Body of pancreas (tissue), 4 donors: ENCODE measurements around the gene GPRC6A. TPM values are rescaled to one million over a fixed set of nuclear protein-coding genes. Genes with fewer than 3 reads are reported as not detected.

Experiments used
- ATAC-seq: fragments of 150-250 bp; one replicate; pipeline ENCODE4 v1.9.1; 2016
- DNase-seq, 4 donors: peaks; one replicate each; pipeline ENCODE4 v3.0.0-alpha.2; 2019
- H3K27ac ChIP-seq, 4 donors: fragments of 200-600 bp; sonication (generic); 1 replicate in 3 of 4; 2 replicates in 1 of 4; pipeline versions ENCODE4 v1.5.1 to v1.6.1; 2016 to 2019; ENCODE audit warnings: mild to moderate bottlenecking in 1 of 4, mixed read lengths in 1 of 4, moderate library complexity in 1 of 4
- H3K27me3 ChIP-seq, 2 donors: fragments of 200-600 bp; sonication (generic); one replicate each; pipeline ENCODE4 v1.6.0; 2016; ENCODE audit warnings: mild to moderate bottlenecking in 1 of 2
- H3K36me3 ChIP-seq, 2 donors: fragments of 200-600 bp; sonication (generic); replicated peaks in 1 of 2; 2 replicates each; pipeline ENCODE4 v1.5.1; 2016; ENCODE audit warnings: low read depth in 2 of 2; ENCODE audit not compliant: insufficient read depth in 1 of 2
- H3K4me1 ChIP-seq: fragments of 200-600 bp; sonication (generic); one replicate; pipeline ENCODE4 v1.6.0; 2016
- H3K4me3 ChIP-seq, 2 donors: fragments of 200-600 bp; sonication (generic); 1 replicate in 1 of 2; 2 replicates in 1 of 2; pipeline ENCODE4 v1.5.1; 2016 to 2019
- H3K9me3 ChIP-seq, 3 donors: fragments of 200-600 bp; sonication (generic); 1 replicate in 2 of 3; 2 replicates in 1 of 3; pipeline ENCODE4 v1.5.1; 2016
- CTCF ChIP-seq, 7 experiments: fragments of 450-650 bp in 4 of 7; fragments of 200-600 bp in 3 of 7; sonication (generic) in 3 of 7; IDR thresholded peaks; one replicate each; pipeline ENCODE4 v1.5.1; 2016 to 2019; ENCODE audit warnings: antibody characterized with exemption in 7 of 7
- POLR2A ChIP-seq, 3 donors: fragments of 450-650 bp; IDR thresholded peaks; one replicate each; pipeline ENCODE4 v1.6.1; 2016; ENCODE audit warnings: antibody characterized with exemption in 3 of 3, mild to moderate bottlenecking in 2 of 3
- WGBS, 2 donors: methylation state at CpG; one replicate each; pipeline ENCODE4 v1.1.5; 2017; 5-methylcytosine and 5-hydroxymethylcytosine counted together
- intact Hi-C: fragments of 100-400 bp; cut with DNase I; formaldehyde crosslinking; loops from one replicate; pipeline ENCODE4 v1.15.1; 2023
- total RNA-seq, 2 donors: library from RNA; depleted of rRNA; stranded (reverse); fragments of >200 nt; gene quantifications; one replicate each; pipeline ENCODE4 v1.1.0, GENCODE V29; 2016

Gene GPRC6A
- total RNA-seq, 2 donors from 2014 or later = not detected

- Histone ChIP-seq H3K36me3 (no peaks in the 10 kb centered on the region), H3K4me3 (no peak overlapping the region), H3K4me1 (no peaks in the 10 kb centered on the region), H3K27ac (no peak overlapping the region), H3K9me3 (no peaks in the 10 kb centered on the region), H3K27me3 (no peaks in the 10 kb centered on the region)
- intact Hi-C loops = loop anchor here (10.0 kb wide), 1 partner anchor 181 kb away; no protein-coding TSS in a partner anchor
- ATAC-seq = no peak
- WGBS, 2 donors = 40 to 53% methylated on average over 5 of the region's 5 CpGs
- no peak for DNase-seq
- TF ChIP-seq POLR2A (IDR thresholded peaks at IDR 0.05) = no peak
- no peak for TF ChIP-seq CTCF (IDR thresholded peaks at IDR 0.05)
Observed at GRCh38 chr6:116783852-116784251, 45.0 kb downstream of the GPRC6A start.

GRCh38 chr6:116779573-116780164 lies 49.2 kb downstream of the GPRC6A start:
- WGBS, 2 donors = 12 to 14% methylated on average over 13 of the region's 13 CpGs
- intact Hi-C loops = loop anchor here (10.0 kb wide), 1 partner anchor 185 kb away; no protein-coding TSS in a partner anchor
- ATAC-seq = peak; percentile 47

GRCh38 chr6:116773886-116774285 lies 55.0 kb downstream of the GPRC6A start:
- H3K4me1 ChIP-seq = no peaks in the 10 kb centered on the region
- H3K4me3 ChIP-seq = no peak overlapping the region
- ATAC-seq = no peak
- intact Hi-C loops = no loop called here
- no peak for TF ChIP-seq CTCF (IDR thresholded peaks at IDR 0.05)
- no peak for TF ChIP-seq POLR2A (IDR thresholded peaks at IDR 0.05)
- no peaks in the 10 kb centered on the region for H3K36me3 ChIP-seq
- H3K9me3 ChIP-seq = no peaks in the 10 kb centered on the region
- H3K27me3 ChIP-seq = no peaks in the 10 kb centered on the region
- no peak overlapping the region for H3K27ac ChIP-seq
- no peak for DNase-seq
- 42 to 48% methylated on average over 1 of the region's 1 CpG for WGBS, 2 donors

More at GRCh38 chr6:116779573-116780164, 49.2 kb downstream of the GPRC6A start:
- Histone ChIP-seq H3K27me3 (no peaks in the 10 kb centered on the region), H3K4me3 (no peak overlapping the region), H3K4me1 (no peaks in the 10 kb centered on the region), H3K27ac (no peak overlapping the region), H3K36me3 (no peaks in the 10 kb centered on the region), H3K9me3 (no peaks in the 10 kb centered on the region)
- TF ChIP-seq POLR2A (IDR thresholded peaks at IDR 0.05) (no peak), CTCF (IDR thresholded peaks at IDR 0.05) (peak; percentile 28 to 56 (median 47))
- no peak for DNase-seq

GRCh38 chr6:116772450-116772849 lies 56.4 kb downstream of the GPRC6A start:
- TF ChIP-seq POLR2A (IDR thresholded peaks at IDR 0.05) (no peak), CTCF (IDR thresholded peaks at IDR 0.05) (no peak)
- Histone ChIP-seq H3K4me1 (no peaks in the 10 kb centered on the region), H3K36me3 (no peaks in the 10 kb centered on the region), H3K27me3 (no peaks in the 10 kb centered on the region), H3K9me3 (no peaks in the 10 kb centered on the region), H3K27ac (no peak overlapping the region), H3K4me3 (no peak overlapping the region)
- intact Hi-C loops = no loop called here
- DNase-seq (no peak), ATAC-seq (no peak)
- WGBS, 2 donors = 43 to 53% methylated on average over 1 of the region's 1 CpG

- H3K36me3 ChIP-seq = no peaks in the 10 kb centered on the region
- TF ChIP-seq POLR2A (IDR thresholded peaks at IDR 0.05) (no peak), CTCF (IDR thresholded peaks at IDR 0.05) (no peak)
- no peak overlapping the region for H3K4me3 ChIP-seq
- peaks cover 14% of the 10 kb centered on the region for H3K4me1 ChIP-seq
- no peaks in the 10 kb centered on the region for H3K9me3 ChIP-seq
- intact Hi-C loops = no loop called here
- ATAC-seq (no peak), DNase-seq (no peak)
- no peak overlapping the region for H3K27ac ChIP-seq
- H3K27me3 ChIP-seq = peaks cover 0 to 18% of the 10 kb centered on the region in 2 donors
- 52 to 61% methylated on average over 2 of the region's 2 CpGs for WGBS, 2 donors
Observed at GRCh38 chr6:116767715-116768114, 61.2 kb downstream of the GPRC6A start.
